DND-41 (cell line): ENCODE data around the gene BRD3.

ENCODE experiments used
- ATAC-seq: fragments of 200-7000 bp; cut with Tn5 transposase; 3 replicates; pipeline ENCODE4 v1.9.1; 2021; ENCODE audit warnings: low read depth; ENCODE audit not compliant: insufficient read depth
- DNase-seq: peaks from one replicate; pipeline ENCODE4 v3.0.0-alpha.2; 2020
- H2AFZ ChIP-seq: 2 replicates; pipeline ENCODE4 v1.6.0; 2012; ENCODE audit warnings: low read depth, low read length
- H3K27ac ChIP-seq: 2 replicates; pipeline ENCODE4 v1.5.1; 2012; ENCODE audit warnings: low read length, inconsistent platforms
- H3K27me3 ChIP-seq: fragments of 200-600 bp; sonication (generic); 2 replicates; pipeline ENCODE4 v1.6.0; 2012; ENCODE audit warnings: low read length, mild to moderate bottlenecking, inconsistent platforms; ENCODE audit not compliant: insufficient read depth, poor library complexity
- H3K36me3 ChIP-seq: 2 replicates; pipeline ENCODE4 v1.5.1; 2012; ENCODE audit warnings: low read length, inconsistent platforms; ENCODE audit not compliant: insufficient read depth
- H3K4me1 ChIP-seq: 2 replicates; pipeline ENCODE4 v1.5.1; 2012; ENCODE audit warnings: mild to moderate bottlenecking, low read length; ENCODE audit not compliant: insufficient read depth
- H3K4me2 ChIP-seq: 2 replicates; pipeline ENCODE4 v1.6.0; 2012; ENCODE audit warnings: mild to moderate bottlenecking, moderate library complexity, low read length, inconsistent platforms; ENCODE audit not compliant: insufficient read depth
- H3K4me3 ChIP-seq, 2 experiments: fragments of 200-600 bp in 1 of 2; shearing (Covaris generic) in 1 of 2; 2 replicates each; pipeline ENCODE4 v1.5.1; 2012 to 2016; ENCODE audit warnings: inconsistent platforms in 2 of 2, low read length in 2 of 2, mild to moderate bottlenecking in 2 of 2, low read depth in 1 of 2, moderate library complexity in 1 of 2
- H3K79me2 ChIP-seq: 2 replicates; pipeline ENCODE4 v1.6.0; 2012; ENCODE audit warnings: low read length, inconsistent platforms; ENCODE audit not compliant: insufficient read depth
- H3K9ac ChIP-seq: 2 replicates; pipeline ENCODE4 v1.6.0; 2012; ENCODE audit warnings: low read depth, mild to moderate bottlenecking, inconsistent platforms, low read length, moderate library complexity
- H3K9me3 ChIP-seq: 2 replicates; pipeline ENCODE4 v1.5.1; 2012; ENCODE audit warnings: low read length, moderate library complexity, mild to moderate bottlenecking, inconsistent platforms; ENCODE audit not compliant: insufficient read depth, severe bottlenecking
- H4K20me1 ChIP-seq: 2 replicates; pipeline ENCODE4 v1.6.0; 2012; ENCODE audit warnings: low read length; ENCODE audit not compliant: insufficient read depth
- CTCF ChIP-seq: IDR thresholded peaks from 2 replicates; pipeline ENCODE4 v1.5.1; 2012; ENCODE audit warnings: borderline replicate concordance, low read length, moderate library complexity, mild to moderate bottlenecking; ENCODE audit not compliant: poor library complexity, severe bottlenecking; ENCODE audit errors: extremely low read depth
- EZH2 ChIP-seq: IDR thresholded peaks from 3 replicates; pipeline ENCODE4 v1.6.1; 2012; ENCODE audit warnings: borderline replicate concordance, low read depth, mild to moderate bottlenecking, moderate library complexity, low read length, inconsistent platforms; ENCODE audit not compliant: severe bottlenecking

BRD3 gene

GRCh38 chr9:133987946-133988665, 79.7 kb downstream of the BRD3 start:
- no peaks in the 10 kb centered on the region for H3K27me3 ChIP-seq
- no peaks in the 10 kb centered on the region for H4K20me1 ChIP-seq
- H3K79me2 ChIP-seq: no peaks in the 10 kb centered on the region
- DNase-seq (no peak), ATAC-seq (no peak)
- no peaks in the 10 kb centered on the region for H3K36me3 ChIP-seq
- no peak overlapping the region for H3K9ac ChIP-seq
- H3K4me3 ChIP-seq: no peak overlapping the region
- no peak overlapping the region for H2AFZ ChIP-seq
- no peak for TF ChIP-seq CTCF
- TF ChIP-seq EZH2: no peak
- H3K4me1 ChIP-seq: no peaks in the 10 kb centered on the region
- no peak overlapping the region for H3K27ac ChIP-seq
- no peaks in the 10 kb centered on the region for H3K9me3 ChIP-seq
- H3K4me2 ChIP-seq: no peak overlapping the region

GRCh38 chr9:133987446-133987788, 80.4 kb downstream of the BRD3 start:
- no peaks in the 10 kb centered on the region for H3K36me3 ChIP-seq
- no peak for TF ChIP-seq EZH2
- no peak for TF ChIP-seq CTCF
- no peaks in the 10 kb centered on the region for H3K79me2 ChIP-seq
- H3K9me3 ChIP-seq: no peaks in the 10 kb centered on the region
- H3K4me3 ChIP-seq: no peak overlapping the region
- H3K4me1 ChIP-seq: no peaks in the 10 kb centered on the region
- no peak overlapping the region for H3K27ac ChIP-seq
- no peak overlapping the region for H3K9ac ChIP-seq
- H3K27me3 ChIP-seq: no peaks in the 10 kb centered on the region
- no peak for ATAC-seq
- no peaks in the 10 kb centered on the region for H4K20me1 ChIP-seq
- no peak for DNase-seq
- H2AFZ ChIP-seq: no peak overlapping the region
- no peak overlapping the region for H3K4me2 ChIP-seq

GRCh38 chr9:133986774-133987445, 80.9 kb downstream of the BRD3 start:
- Histone ChIP-seq H3K36me3 (no peaks in the 10 kb centered on the region), H3K9ac (no peak overlapping the region), H3K9me3 (no peaks in the 10 kb centered on the region), H3K27me3 (no peaks in the 10 kb centered on the region), H3K4me1 (no peaks in the 10 kb centered on the region), H3K79me2 (no peaks in the 10 kb centered on the region), H3K4me3 (no peak overlapping the region), H2AFZ (no peak overlapping the region), H3K27ac (no peak overlapping the region), H4K20me1 (no peaks in the 10 kb centered on the region), H3K4me2 (no peak overlapping the region)
- ATAC-seq: no peak
- no peak for DNase-seq
- TF ChIP-seq EZH2: no peak
- no peak for TF ChIP-seq CTCF
